Vagina (tissue), 2 donors: ENCODE results near the gene FXYD3. TPM values are rescaled to one million over a fixed set of nuclear protein-coding genes. Genes with fewer than 3 reads are reported as not detected.

ENCODE experiments used
- DNase-seq, 2 donors: peaks; one replicate each; pipeline ENCODE4 v3.0.0-alpha.2; 2017; ENCODE audit errors: extremely low spot score in 2 of 2
- H3K27ac ChIP-seq: fragments of 200-600 bp; sonication (generic); one replicate; pipeline ENCODE4 v1.5.1; 2019
- H3K27me3 ChIP-seq: fragments of 200-600 bp; sonication (generic); one replicate; pipeline ENCODE4 v1.5.1; 2019
- H3K36me3 ChIP-seq, 2 donors: fragments of 200-600 bp; sonication (generic); one replicate each; pipeline ENCODE4 v1.5.1; 2017 to 2019
- H3K4me1 ChIP-seq: fragments of 200-600 bp; sonication (generic); one replicate; pipeline ENCODE4 v1.5.1; 2019
- H3K4me3 ChIP-seq, 2 donors: fragments of 200-600 bp; sonication (generic); 1 replicate in 1 of 2; 2 replicates in 1 of 2; pipeline ENCODE4 v1.5.1; 2016 to 2019
- H3K9me3 ChIP-seq: fragments of 200-600 bp; sonication (generic); one replicate; pipeline ENCODE4 v1.5.1; 2019
- POLR2A ChIP-seq, 2 donors: fragments of 450-650 bp; IDR thresholded peaks; one replicate each; pipeline ENCODE4 v1.6.1; 2017; ENCODE audit warnings: antibody characterized with exemption in 2 of 2, mild to moderate bottlenecking in 2 of 2, moderate library complexity in 2 of 2
- POLR2AphosphoS5 ChIP-seq, 2 donors: sonication (generic); formaldehyde crosslinking; IDR thresholded peaks; one replicate each; pipeline ENCODE4 v1.9.0; 2017; ENCODE audit warnings: antibody characterized with exemption in 2 of 2, mild to moderate bottlenecking in 2 of 2, low read depth in 1 of 2; ENCODE audit not compliant: insufficient read depth in 1 of 2
- intact Hi-C: fragments of 100-400 bp; cut with DNase I; formaldehyde crosslinking; loops from one replicate; pipeline ENCODE4 v1.15.1; 2023
- small RNA-seq: library from RNA; depleted of rRNA; stranded (forward); fragments of <200 nt; gene quantifications from one replicate; pipeline ENCODE3, GENCODE V24; 2016
- total RNA-seq: library from RNA; depleted of rRNA; stranded (reverse); fragments of >200 nt; gene quantifications from one replicate; pipeline ENCODE4 v1.2.3, GENCODE V29; 2016
- TF ChIP-seq, protein P1 (sequence below), 3 experiments: fragments of 450-650 bp in 2 of 3; fragments of 200-600 bp in 1 of 3; sonication (generic) in 1 of 3; IDR thresholded peaks; one replicate each; pipeline ENCODE4 v1.5.1; 2017 to 2019; ENCODE audit warnings: antibody characterized with exemption in 3 of 3, mild to moderate bottlenecking in 2 of 3, moderate library complexity in 2 of 3

FXYD3 gene
- total RNA-seq, 1 donor from 2014 or later = 788 TPM

GRCh38 chr19:35169221-35169995 lies 53.8 kb downstream of the FXYD3 start:
- Histone ChIP-seq H3K4me3 (no peak overlapping the region), H3K36me3 (peaks cover 0 to 29% of the 10 kb centered on the region in 2 donors), H3K9me3 (peaks cover 11% of the 10 kb centered on the region), H3K4me1 (peaks cover 4% of the 10 kb centered on the region), H3K27me3 (no peaks in the 10 kb centered on the region), H3K27ac (no peak overlapping the region)
- intact Hi-C loops = no loop called here
- DNase-seq = peak in 1 of 2 donors; percentile 89
- TF ChIP-seq POLR2AphosphoS5 (IDR thresholded peaks at IDR 0.05; ENCODE audit: insufficient read depth in 1 of 2, low read depth in 1 of 2) (no peak), POLR2A (IDR thresholded peaks at IDR 0.05) (no peak)
- TF ChIP-seq, protein P1, sequence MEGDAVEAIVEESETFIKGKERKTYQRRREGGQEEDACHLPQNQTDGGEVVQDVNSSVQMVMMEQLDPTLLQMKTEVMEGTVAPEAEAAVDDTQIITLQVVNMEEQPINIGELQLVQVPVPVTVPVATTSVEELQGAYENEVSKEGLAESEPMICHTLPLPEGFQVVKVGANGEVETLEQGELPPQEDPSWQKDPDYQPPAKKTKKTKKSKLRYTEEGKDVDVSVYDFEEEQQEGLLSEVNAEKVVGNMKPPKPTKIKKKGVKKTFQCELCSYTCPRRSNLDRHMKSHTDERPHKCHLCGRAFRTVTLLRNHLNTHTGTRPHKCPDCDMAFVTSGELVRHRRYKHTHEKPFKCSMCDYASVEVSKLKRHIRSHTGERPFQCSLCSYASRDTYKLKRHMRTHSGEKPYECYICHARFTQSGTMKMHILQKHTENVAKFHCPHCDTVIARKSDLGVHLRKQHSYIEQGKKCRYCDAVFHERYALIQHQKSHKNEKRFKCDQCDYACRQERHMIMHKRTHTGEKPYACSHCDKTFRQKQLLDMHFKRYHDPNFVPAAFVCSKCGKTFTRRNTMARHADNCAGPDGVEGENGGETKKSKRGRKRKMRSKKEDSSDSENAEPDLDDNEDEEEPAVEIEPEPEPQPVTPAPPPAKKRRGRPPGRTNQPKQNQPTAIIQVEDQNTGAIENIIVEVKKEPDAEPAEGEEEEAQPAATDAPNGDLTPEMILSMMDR (IDR thresholded peaks at IDR 0.05) = no peak

GRCh38 chr19:35170359-35171061 lies 54.9 kb downstream of the FXYD3 start:
- Histone ChIP-seq H3K4me3 (no peak overlapping the region), H3K27me3 (no peaks in the 10 kb centered on the region), H3K36me3 (peaks cover 0 to 18% of the 10 kb centered on the region in 2 donors), H3K27ac (no peak overlapping the region), H3K9me3 (peaks cover 11% of the 10 kb centered on the region), H3K4me1 (peaks cover 9% of the 10 kb centered on the region)
- TF ChIP-seq POLR2AphosphoS5 (IDR thresholded peaks at IDR 0.05; ENCODE audit: insufficient read depth in 1 of 2, low read depth in 1 of 2) = peak in 1 of 2 donors; percentile 44
- TF ChIP-seq POLR2A (IDR thresholded peaks at IDR 0.05) = no peak
- TF ChIP-seq, protein P1 (IDR thresholded peaks at IDR 0.05) = no peak
- intact Hi-C loops = no loop called here
- peak in 1 of 2 donors; percentile 89 for DNase-seq

DNA sequence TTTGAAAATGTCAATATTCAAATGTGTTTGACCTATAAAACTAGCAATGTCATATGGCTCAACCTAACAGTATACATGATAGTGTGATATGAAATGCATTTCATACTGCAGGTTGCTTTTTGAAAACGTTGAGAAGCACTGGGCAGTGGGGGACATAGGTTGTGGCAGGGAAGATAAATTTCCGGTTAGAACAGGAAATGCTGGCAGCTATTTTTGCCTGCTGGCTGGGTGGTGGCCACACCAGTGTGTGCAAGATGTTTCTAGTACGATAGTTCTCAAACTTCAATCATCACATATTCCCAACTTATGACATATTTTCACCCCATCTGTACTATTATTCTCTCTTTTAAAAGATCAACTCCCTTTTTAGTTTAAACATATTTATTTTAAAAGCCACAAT lies 56.1 kb downstream of the FXYD3 start:
- Histone ChIP-seq H3K36me3 (peaks cover 0 to 6% of the 10 kb centered on the region in 2 donors), H3K27me3 (no peaks in the 10 kb centered on the region), H3K9me3 (peaks cover under 1% of the 10 kb centered on the region), H3K27ac (no peak overlapping the region), H3K4me3 (no peak overlapping the region), H3K4me1 (peaks cover 19% of the 10 kb centered on the region)
- intact Hi-C loops = no loop called here
- DNase-seq = no peak
- TF ChIP-seq POLR2AphosphoS5 (IDR thresholded peaks at IDR 0.05; ENCODE audit: insufficient read depth in 1 of 2, low read depth in 1 of 2) (no peak), POLR2A (IDR thresholded peaks at IDR 0.05) (no peak)
- TF ChIP-seq, protein P1 (IDR thresholded peaks at IDR 0.05) = no peak

Small RNAs within 50 kb of the gene (small RNA-seq; reads per million reads assigned to genes)
- not detected for gene AC020907.2

Other genes with a start within 250 kb of the FXYD3 start
- 2.5 TPM for gene ZNF30, start 188.9 kb upstream of the FXYD3 start, total RNA-seq
- gene ZNF792, start 151.6 kb upstream of the FXYD3 start, total RNA-seq = 4.2 TPM
- 61.9 TPM for gene GRAMD1A, start 115.5 kb upstream of the FXYD3 start, total RNA-seq
- 8.6 TPM for gene SCN1B, start 85.4 kb upstream of the FXYD3 start, total RNA-seq
- not detected for gene HPN, start 74.1 kb upstream of the FXYD3 start, total RNA-seq
- gene LGI4, start 19.2 kb downstream of the FXYD3 start, total RNA-seq = 32.9 TPM
- gene FXYD1, start 23.0 kb downstream of the FXYD3 start, total RNA-seq = 135 TPM
- gene FXYD7, start 27.4 kb downstream of the FXYD3 start, total RNA-seq = 3.4 TPM
- 144 TPM for gene FXYD5, start 38.9 kb downstream of the FXYD3 start, total RNA-seq
- gene FAM187B, start 112.9 kb downstream of the FXYD3 start, total RNA-seq = not detected
- gene LSR, start 133.2 kb downstream of the FXYD3 start, total RNA-seq = 32.9 TPM
- gene USF2, start 153.1 kb downstream of the FXYD3 start, total RNA-seq = 95.5 TPM
- not detected for gene HAMP, start 166.7 kb downstream of the FXYD3 start, total RNA-seq
- not detected for gene MAG, start 176.3 kb downstream of the FXYD3 start, total RNA-seq
- gene CD22, start 213.4 kb downstream of the FXYD3 start, total RNA-seq = 7.6 TPM
- gene FFAR1, start 232.1 kb downstream of the FXYD3 start, total RNA-seq = not detected
- not detected for gene FFAR3, start 242.6 kb downstream of the FXYD3 start, total RNA-seq